Calu3 (cell line): ENCODE results near the gene LRRC52. TPM values are rescaled to one million over a fixed set of nuclear protein-coding genes. Genes with fewer than 3 reads are reported as not detected.

ENCODE experiments used
- BruUV-seq: library from RNA; stranded (reverse); fragments of 400-500 nt; replicated peaks from 2 replicates; lab custom pipeline; 2021; lab: Mats Ljungman, UMichigan
- CTCF ChIA-PET: fragments of 300-600 bp; sonication (Branson Sonifier 250); formaldehyde crosslinking; loops from one replicate; lab custom pipeline; 2022; ENCODE audit warnings: antibody characterized with exemption; lab: Charles Lee
- DNase-seq: peaks from one replicate; pipeline ENCODE4 v3.0.0; 2022
- H3K27ac Mint-ChIP-seq: one replicate; pipeline ENCODE4 v1.8.0; 2022; ENCODE audit warnings: mixed read lengths; ENCODE audit not compliant: unreplicated experiment
- H3K27me3 Mint-ChIP-seq: one replicate; pipeline ENCODE4 v1.8.0; 2022; ENCODE audit warnings: mixed read lengths; ENCODE audit not compliant: unreplicated experiment
- H3K36me3 Mint-ChIP-seq: one replicate; pipeline ENCODE4 v1.8.0; 2022; ENCODE audit warnings: mild to moderate bottlenecking, moderate library complexity, mixed read lengths; ENCODE audit not compliant: insufficient read depth, unreplicated experiment
- H3K4me1 Mint-ChIP-seq: one replicate; pipeline ENCODE4 v1.8.0; 2022; ENCODE audit warnings: mild to moderate bottlenecking, low read depth, mixed read lengths; ENCODE audit not compliant: unreplicated experiment
- H3K4me3 Mint-ChIP-seq: one replicate; pipeline ENCODE4 v1.8.0; 2022; ENCODE audit warnings: mild to moderate bottlenecking, low read depth, moderate library complexity, mixed read lengths; ENCODE audit not compliant: unreplicated experiment
- H3K9me3 Mint-ChIP-seq: one replicate; pipeline ENCODE4 v1.8.0; 2022; ENCODE audit warnings: low read depth, mixed read lengths; ENCODE audit not compliant: unreplicated experiment
- intact Hi-C: fragments of 100-400 bp; cut with micrococcal nuclease; formaldehyde crosslinking; loops from one replicate; pipeline ENCODE4 v1.10.0; 2022; ENCODE audit not compliant: unreplicated experiment
- total RNA-seq: library from RNA; stranded (reverse); gene quantifications from 2 replicates; pipeline ENCODE4 v1.2.3, GENCODE V29; 2022
- TF ChIP-seq, protein P1 (sequence below): fragments of 200-600 bp; IDR thresholded peaks from one replicate; pipeline ENCODE4 v1.8.0; 2022; ENCODE audit warnings: antibody characterized with exemption; ENCODE audit not compliant: unreplicated experiment

LRRC52 gene
- total RNA-seq, 1 experiment from 2014 or later, result not detected

DNA sequence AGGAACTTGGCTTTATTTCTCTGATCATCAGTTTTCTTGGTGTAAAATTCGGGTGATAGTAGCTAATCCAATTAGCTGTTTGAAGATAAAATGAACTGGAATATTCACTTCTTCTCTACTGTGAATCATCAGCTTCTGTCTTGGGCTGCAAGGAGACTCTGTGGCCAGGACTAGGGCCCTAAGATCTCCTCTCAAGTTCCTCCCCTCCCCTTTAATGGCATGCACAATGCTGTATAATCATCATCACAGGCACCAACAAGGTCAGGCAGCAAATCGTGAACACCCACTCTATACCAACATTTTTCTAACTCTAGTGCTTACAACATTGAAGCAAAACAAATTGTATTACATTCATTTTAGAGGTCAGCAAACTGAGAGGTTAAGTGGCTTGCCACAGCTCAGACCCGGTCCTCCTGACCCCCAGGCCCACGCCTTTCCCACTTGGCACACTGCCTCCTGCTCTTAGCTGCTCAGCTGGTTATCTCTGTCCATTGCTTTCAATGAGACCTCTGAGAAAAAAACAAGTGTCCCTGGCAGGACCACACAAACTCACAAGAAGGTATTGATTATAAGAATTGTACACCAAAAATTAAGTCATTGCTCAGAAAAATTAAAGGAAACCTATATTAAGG, 31.8 kb downstream of the LRRC52 start:
- intact Hi-C loops, result no loop called here

DNA sequence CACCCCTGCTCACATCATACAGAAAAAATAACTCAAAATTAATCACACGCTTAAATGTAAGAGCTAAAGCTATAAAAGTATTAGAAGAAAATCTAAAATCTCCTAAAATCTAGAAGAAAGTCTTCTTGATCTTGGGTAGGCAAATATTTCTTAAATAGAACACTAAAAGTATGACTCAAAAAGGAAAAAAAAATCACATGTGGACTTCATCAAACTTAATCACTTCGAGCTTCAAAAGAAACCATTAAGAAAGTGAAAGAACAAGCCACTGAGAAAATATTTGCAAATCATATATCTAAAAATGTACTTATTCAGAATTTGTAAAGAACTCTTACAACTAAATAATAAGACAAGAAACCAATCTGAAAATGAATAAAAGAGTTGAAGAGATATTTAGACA, 32.7 kb downstream of the LRRC52 start:
- TF ChIP-seq, protein P1, sequence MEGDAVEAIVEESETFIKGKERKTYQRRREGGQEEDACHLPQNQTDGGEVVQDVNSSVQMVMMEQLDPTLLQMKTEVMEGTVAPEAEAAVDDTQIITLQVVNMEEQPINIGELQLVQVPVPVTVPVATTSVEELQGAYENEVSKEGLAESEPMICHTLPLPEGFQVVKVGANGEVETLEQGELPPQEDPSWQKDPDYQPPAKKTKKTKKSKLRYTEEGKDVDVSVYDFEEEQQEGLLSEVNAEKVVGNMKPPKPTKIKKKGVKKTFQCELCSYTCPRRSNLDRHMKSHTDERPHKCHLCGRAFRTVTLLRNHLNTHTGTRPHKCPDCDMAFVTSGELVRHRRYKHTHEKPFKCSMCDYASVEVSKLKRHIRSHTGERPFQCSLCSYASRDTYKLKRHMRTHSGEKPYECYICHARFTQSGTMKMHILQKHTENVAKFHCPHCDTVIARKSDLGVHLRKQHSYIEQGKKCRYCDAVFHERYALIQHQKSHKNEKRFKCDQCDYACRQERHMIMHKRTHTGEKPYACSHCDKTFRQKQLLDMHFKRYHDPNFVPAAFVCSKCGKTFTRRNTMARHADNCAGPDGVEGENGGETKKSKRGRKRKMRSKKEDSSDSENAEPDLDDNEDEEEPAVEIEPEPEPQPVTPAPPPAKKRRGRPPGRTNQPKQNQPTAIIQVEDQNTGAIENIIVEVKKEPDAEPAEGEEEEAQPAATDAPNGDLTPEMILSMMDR, result no peak
- Mint-ChIP-seq H3K4me3 (no peak overlapping the region), H3K4me1 (no peaks in the 10 kb centered on the region), H3K9me3 (no peaks in the 10 kb centered on the region), H3K27me3 (peaks cover 53% of the 10 kb centered on the region), H3K36me3 (no peaks in the 10 kb centered on the region), H3K27ac (no peak overlapping the region)
- intact Hi-C loops, result no loop called here
- no peak for DNase-seq
- BruUV-seq, result no TSS peak
- CTCF ChIA-PET, result interaction anchor here (0.6 kb wide), 1 partner anchor 501 kb away, joined by 3 read pairs; no protein-coding TSS in a partner anchor

More for the DNA sequence above, 31.8 kb downstream of the LRRC52 start:
- CTCF ChIA-PET, result interaction anchor here (0.5 kb wide), 1 partner anchor 21 kb away, joined by 5 read pairs; no protein-coding TSS in a partner anchor
- TF ChIP-seq, protein P1, result no peak
- DNase-seq, result no peak
- H3K27me3 Mint-ChIP-seq, result peaks cover 62% of the 10 kb centered on the region
- BruUV-seq, result no TSS peak
- no peaks in the 10 kb centered on the region for H3K36me3 Mint-ChIP-seq
- no peak overlapping the region for H3K4me3 Mint-ChIP-seq
- no peaks in the 10 kb centered on the region for H3K4me1 Mint-ChIP-seq
- no peaks in the 10 kb centered on the region for H3K9me3 Mint-ChIP-seq
- no peak overlapping the region for H3K27ac Mint-ChIP-seq

DNA sequence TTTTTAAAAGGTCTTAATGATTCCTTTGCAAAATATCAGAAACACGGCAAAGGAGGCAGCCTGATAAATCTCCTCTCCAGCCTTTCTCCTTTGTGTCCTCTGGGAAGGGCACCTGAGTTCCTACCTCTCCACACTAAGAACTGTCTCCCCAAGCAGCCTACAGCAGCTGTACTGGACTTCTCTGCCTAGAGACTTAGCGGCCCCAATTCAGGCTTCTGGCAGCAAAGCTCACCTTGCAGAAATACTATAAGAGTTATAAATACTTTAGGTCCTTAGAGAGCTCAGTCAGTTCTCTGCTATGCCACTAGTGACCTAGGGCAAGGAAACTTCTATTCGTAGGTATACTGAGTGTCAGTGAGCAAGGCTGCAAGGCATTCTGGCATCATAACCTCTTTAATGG, 33.9 kb downstream of the LRRC52 start:
- no peak overlapping the region for H3K27ac Mint-ChIP-seq
- TF ChIP-seq, protein P1, result no peak
- no peak overlapping the region for H3K4me3 Mint-ChIP-seq
- no peaks in the 10 kb centered on the region for H3K36me3 Mint-ChIP-seq
- CTCF ChIA-PET, result no interaction called here
- no peaks in the 10 kb centered on the region for H3K9me3 Mint-ChIP-seq
- H3K4me1 Mint-ChIP-seq, result no peaks in the 10 kb centered on the region
- no TSS peak for BruUV-seq
- peaks cover 41% of the 10 kb centered on the region for H3K27me3 Mint-ChIP-seq
- no peak for DNase-seq
- intact Hi-C loops, result no loop called here

DNA sequence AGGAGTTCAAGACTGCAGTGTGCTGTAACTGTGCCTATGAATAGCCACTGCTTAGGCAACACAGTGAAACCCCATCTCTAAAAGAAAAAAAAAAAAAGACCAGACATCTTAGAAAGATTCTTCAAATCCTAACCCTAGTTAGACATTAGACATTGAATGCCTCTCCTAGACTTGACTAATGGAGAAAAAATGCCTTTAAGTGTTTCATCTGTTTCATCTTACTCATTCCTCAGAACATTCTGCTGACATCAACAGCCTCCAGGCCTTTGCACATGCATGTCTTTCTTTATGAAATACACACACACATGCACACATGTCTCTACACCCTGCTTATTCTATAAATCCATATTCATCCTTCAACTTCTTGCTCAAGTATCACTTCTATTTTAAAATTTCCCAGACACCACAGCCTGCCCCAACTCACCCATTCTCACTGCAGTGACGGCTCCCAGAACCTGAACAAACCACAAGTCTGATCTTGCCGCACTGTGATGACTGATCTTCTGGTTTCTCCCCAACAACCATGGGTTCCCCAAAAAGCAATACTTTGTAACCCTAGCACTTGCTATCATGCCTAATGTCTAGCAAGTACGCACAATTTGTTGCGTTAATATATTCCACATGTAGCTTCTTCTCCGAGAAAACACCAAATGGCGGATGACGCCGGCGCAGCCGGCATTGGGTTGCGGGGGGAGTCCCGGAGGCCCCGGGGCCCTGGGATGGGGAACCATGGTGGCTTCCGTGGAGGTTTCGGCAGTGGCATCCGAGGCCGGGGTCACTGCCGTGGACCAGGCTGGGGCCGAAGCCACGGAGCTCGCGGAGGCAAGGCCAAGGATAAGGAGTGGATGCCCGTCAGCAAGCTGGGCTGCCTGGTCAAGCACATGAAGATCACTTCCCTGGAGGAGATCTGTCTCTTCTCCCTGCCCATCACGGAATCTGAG, 37.4 kb downstream of the LRRC52 start:
- Mint-ChIP-seq H3K4me3 (no peak overlapping the region), H3K27me3 (peaks cover 51% of the 10 kb centered on the region), H3K4me1 (no peaks in the 10 kb centered on the region), H3K9me3 (no peaks in the 10 kb centered on the region), H3K27ac (no peak overlapping the region), H3K36me3 (no peaks in the 10 kb centered on the region)
- CTCF ChIA-PET, result no interaction called here
- no TSS peak for BruUV-seq
- no peak for DNase-seq
- intact Hi-C loops, result no loop called here
- TF ChIP-seq, protein P1, result no peak
